A549 (cell line): Measurements from ENCODE around the gene XYLT1.

ENCODE experiments used
- BCL3 ChIP-seq: fragments of >200 bp; sonication (Bioruptor Twin); formaldehyde crosslinking; IDR thresholded peaks from 3 replicates; pipeline ENCODE4 v1.6.1; 2016
- CTCF ChIP-seq: fragments of >200 bp; sonication (Bioruptor Twin); formaldehyde crosslinking; IDR thresholded peaks from 3 replicates; pipeline ENCODE4 v1.5.1; 2016
- EP300 ChIP-seq, 2 experiments: fragments of >200 bp; sonication (Bioruptor Twin); formaldehyde crosslinking; IDR thresholded peaks; 2 replicates in 1 of 2; 3 replicates in 1 of 2; pipeline ENCODE4 v1.6.1; 2016 to 2017

DNA sequence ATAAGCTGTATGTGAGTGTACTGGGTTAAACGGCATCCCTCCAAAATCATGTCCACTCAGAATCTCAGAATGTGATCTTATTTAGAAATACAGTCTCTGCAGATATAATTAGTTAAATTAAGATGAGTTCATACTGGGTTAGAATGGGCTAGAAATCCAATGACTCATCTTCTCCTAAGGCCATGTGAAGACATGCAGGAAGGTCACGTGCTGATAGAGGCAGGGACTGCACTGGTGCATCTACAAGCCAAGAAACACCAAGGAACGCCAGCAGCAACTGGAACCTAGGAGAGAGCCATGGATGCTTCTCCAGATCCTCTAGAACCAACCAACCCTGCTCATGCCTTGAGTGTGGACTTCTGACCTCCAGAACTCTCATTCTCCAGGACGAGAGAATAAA is 241.0 kb downstream of the XYLT1 start:
- no peak for TF ChIP-seq EP300 (IDR thresholded peaks at IDR 0.05)
- no peak for TF ChIP-seq CTCF
- no peak for TF ChIP-seq BCL3
